ENCODE measurements around the gene PTPRN.

PTPRN gene

DNA sequence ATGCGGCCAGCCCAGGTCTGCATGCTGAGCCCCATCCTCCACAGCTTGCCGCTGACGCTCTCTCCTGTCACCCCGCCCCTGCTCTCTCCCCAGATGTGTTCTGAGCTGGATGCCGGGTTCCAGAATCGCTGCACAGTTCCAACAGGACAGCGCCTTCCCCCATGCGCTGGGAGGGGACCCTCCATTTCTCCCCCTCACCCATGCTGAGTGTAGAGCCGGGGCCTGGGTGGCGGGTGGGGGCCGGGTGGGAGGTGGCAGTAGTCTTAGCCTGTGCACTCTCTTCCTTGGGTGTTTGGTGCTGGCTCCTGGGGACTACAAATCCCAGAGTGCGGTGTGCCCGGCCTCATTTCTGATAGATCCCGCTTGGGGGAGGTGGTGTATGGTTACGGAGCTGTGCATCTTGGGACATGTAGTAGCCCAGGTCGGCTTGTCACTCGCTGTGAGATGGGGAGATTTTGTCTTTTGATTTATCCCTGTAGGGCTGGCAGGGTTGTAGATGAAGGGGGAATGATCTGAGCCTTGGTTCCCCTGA lies 23.2 kb downstream of the PTPRN start:
- H3K9me3 Mint-ChIP-seq (ENCODE audit: low read depth): no peaks in the 10 kb centered on the region
- no peaks in the 10 kb centered on the region for H3K36me3 Mint-ChIP-seq
- no peak overlapping the region for H3K4me3 Mint-ChIP-seq
- H3K4me1 Mint-ChIP-seq (ENCODE audit: low read depth): peaks cover 16% of the 10 kb centered on the region
- H3K27me3 Mint-ChIP-seq: no peaks in the 10 kb centered on the region
- peak overlapping the region; percentile 66 for H3K27ac Mint-ChIP-seq

- H3K9me3 Mint-ChIP-seq (ENCODE audit: low read depth): no peaks in the 10 kb centered on the region
- H3K27me3 Mint-ChIP-seq: no peaks in the 10 kb centered on the region
- peaks cover 22% of the 10 kb centered on the region for H3K4me1 Mint-ChIP-seq (ENCODE audit: low read depth)
- H3K27ac Mint-ChIP-seq: no peak overlapping the region
- H3K4me3 Mint-ChIP-seq: no peak overlapping the region
- H3K36me3 Mint-ChIP-seq: no peaks in the 10 kb centered on the region
Observed at GRCh38 chr2:219285373-219285735, 23.8 kb downstream of the PTPRN start.

GRCh38 chr2:219284501-219285372 lies 24.5 kb downstream of the PTPRN start:
- no peaks in the 10 kb centered on the region for H3K27me3 Mint-ChIP-seq
- H3K4me3 Mint-ChIP-seq: no peak overlapping the region
- H3K36me3 Mint-ChIP-seq: no peaks in the 10 kb centered on the region
- no peak overlapping the region for H3K27ac Mint-ChIP-seq
- no peaks in the 10 kb centered on the region for H3K9me3 Mint-ChIP-seq (ENCODE audit: low read depth)
- peaks cover 28% of the 10 kb centered on the region for H3K4me1 Mint-ChIP-seq (ENCODE audit: low read depth)

DNA sequence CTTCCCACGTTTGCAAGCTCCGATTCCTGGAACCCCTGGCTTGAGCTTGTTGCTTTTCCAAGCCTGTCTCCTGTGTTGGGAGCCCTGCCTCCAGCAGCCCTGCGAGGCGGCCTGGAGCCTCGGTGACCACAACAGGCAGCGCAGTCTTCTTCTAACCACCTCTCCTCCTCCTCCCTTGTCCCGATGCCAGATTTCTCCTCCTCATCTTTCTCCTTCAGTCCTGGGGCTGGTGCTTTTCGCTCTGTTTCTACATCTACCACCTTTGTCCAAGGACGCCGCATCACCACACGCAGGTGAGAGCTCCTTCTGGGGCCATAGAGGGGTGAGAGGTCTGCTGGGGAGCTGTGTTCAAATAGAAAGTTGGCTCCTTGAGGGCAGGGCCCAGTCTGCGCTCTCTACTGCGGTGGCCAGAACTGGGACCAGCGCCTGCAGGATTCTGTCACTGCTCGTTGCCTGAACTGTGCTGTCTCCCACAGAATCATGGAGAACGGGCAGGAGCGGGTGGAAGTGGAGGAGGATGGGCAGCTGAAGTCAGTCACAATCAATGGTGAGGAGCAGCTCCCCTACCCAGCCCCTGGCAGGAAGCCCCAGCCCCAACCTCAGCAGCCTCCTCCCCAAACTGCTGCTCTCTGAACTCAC lies 26.1 kb downstream of the PTPRN start:
- H3K27me3 Mint-ChIP-seq: no peaks in the 10 kb centered on the region
- H3K36me3 Mint-ChIP-seq: no peaks in the 10 kb centered on the region
- peak overlapping the region; percentile 22 for H3K27ac Mint-ChIP-seq
- peaks cover 40% of the 10 kb centered on the region for H3K4me1 Mint-ChIP-seq (ENCODE audit: low read depth)
- no peaks in the 10 kb centered on the region for H3K9me3 Mint-ChIP-seq (ENCODE audit: low read depth)
- H3K4me3 Mint-ChIP-seq: no peak overlapping the region

GRCh38 chr2:219282375-219282774 lies 26.8 kb downstream of the PTPRN start:
- no peaks in the 10 kb centered on the region for H3K27me3 Mint-ChIP-seq
- no peaks in the 10 kb centered on the region for H3K9me3 Mint-ChIP-seq (ENCODE audit: low read depth)
- H3K4me3 Mint-ChIP-seq: no peak overlapping the region
- H3K27ac Mint-ChIP-seq: no peak overlapping the region
- H3K36me3 Mint-ChIP-seq: no peaks in the 10 kb centered on the region
- H3K4me1 Mint-ChIP-seq (ENCODE audit: low read depth): peaks cover 46% of the 10 kb centered on the region

- Mint-ChIP-seq H3K27me3 (no peaks in the 10 kb centered on the region), H3K4me3 (no peak overlapping the region), H3K9me3 (ENCODE audit: low read depth) (no peaks in the 10 kb centered on the region), H3K4me1 (ENCODE audit: low read depth) (peaks cover 47% of the 10 kb centered on the region), H3K36me3 (no peaks in the 10 kb centered on the region), H3K27ac (no peak overlapping the region)
Observed at GRCh38 chr2:219281588-219281987, 27.6 kb downstream of the PTPRN start.

- Mint-ChIP-seq H3K27ac (peak overlapping the region; percentile 50), H3K4me1 (ENCODE audit: low read depth) (peaks cover 46% of the 10 kb centered on the region), H3K4me3 (peak overlapping the region; percentile 94)
Observed at GRCh38 chr2:219280651-219281050, 28.6 kb downstream of the PTPRN start.

GRCh38 chr2:219279916-219280516 lies 29.2 kb downstream of the PTPRN start:
- Mint-ChIP-seq H3K4me1 (ENCODE audit: low read depth) (peaks cover 44% of the 10 kb centered on the region), H3K9me3 (ENCODE audit: low read depth) (no peaks in the 10 kb centered on the region), H3K4me3 (peak overlapping the region; percentile 94), H3K36me3 (no peaks in the 10 kb centered on the region), H3K27me3 (no peaks in the 10 kb centered on the region), H3K27ac (peak overlapping the region; percentile 94)

More at GRCh38 chr2:219280651-219281050, 28.6 kb downstream of the PTPRN start:
- no peaks in the 10 kb centered on the region for H3K9me3 Mint-ChIP-seq (ENCODE audit: low read depth)
- H3K27me3 Mint-ChIP-seq: no peaks in the 10 kb centered on the region
- H3K36me3 Mint-ChIP-seq: no peaks in the 10 kb centered on the region

GRCh38 chr2:219279151-219279915 lies 29.9 kb downstream of the PTPRN start, which contains the start of gene DNAJB2:
Gene DNAJB2, plus strand, starts transcription at chr2:219279366. Its CDS starts 468 bp downstream, at chr2:219279834.
- Mint-ChIP-seq H3K27ac (peak within 1 kb of the TSS; percentile 98), H3K4me3 (peak within 1 kb of the TSS; percentile 94), H3K9me3 (ENCODE audit: low read depth) (no peaks in the 10 kb centered on the region), H3K4me1 (ENCODE audit: low read depth) (peaks cover 44% of the 10 kb centered on the region), H3K27me3 (no peaks in the 10 kb centered on the region), H3K36me3 (no peaks in the 10 kb centered on the region)

GRCh38 chr2:219278655-219279150 lies 30.5 kb downstream of the PTPRN start:
- Mint-ChIP-seq H3K27me3 (no peaks in the 10 kb centered on the region), H3K4me1 (ENCODE audit: low read depth) (peaks cover 43% of the 10 kb centered on the region)

GRCh38 chr2:219277703-219278654 lies 31.2 kb downstream of the PTPRN start:
- no peaks in the 10 kb centered on the region for H3K27me3 Mint-ChIP-seq
- H3K4me1 Mint-ChIP-seq (ENCODE audit: low read depth): peaks cover 41% of the 10 kb centered on the region
- H3K36me3 Mint-ChIP-seq: no peaks in the 10 kb centered on the region
- peak overlapping the region; percentile 87 for H3K4me3 Mint-ChIP-seq
- H3K27ac Mint-ChIP-seq: peak overlapping the region; percentile 98
- no peaks in the 10 kb centered on the region for H3K9me3 Mint-ChIP-seq (ENCODE audit: low read depth)

More at GRCh38 chr2:219278655-219279150, 30.5 kb downstream of the PTPRN start:
- no peaks in the 10 kb centered on the region for H3K36me3 Mint-ChIP-seq
- H3K27ac Mint-ChIP-seq: peak overlapping the region; percentile 98
- H3K9me3 Mint-ChIP-seq (ENCODE audit: low read depth): no peaks in the 10 kb centered on the region
- peak overlapping the region; percentile 87 for H3K4me3 Mint-ChIP-seq

DNA sequence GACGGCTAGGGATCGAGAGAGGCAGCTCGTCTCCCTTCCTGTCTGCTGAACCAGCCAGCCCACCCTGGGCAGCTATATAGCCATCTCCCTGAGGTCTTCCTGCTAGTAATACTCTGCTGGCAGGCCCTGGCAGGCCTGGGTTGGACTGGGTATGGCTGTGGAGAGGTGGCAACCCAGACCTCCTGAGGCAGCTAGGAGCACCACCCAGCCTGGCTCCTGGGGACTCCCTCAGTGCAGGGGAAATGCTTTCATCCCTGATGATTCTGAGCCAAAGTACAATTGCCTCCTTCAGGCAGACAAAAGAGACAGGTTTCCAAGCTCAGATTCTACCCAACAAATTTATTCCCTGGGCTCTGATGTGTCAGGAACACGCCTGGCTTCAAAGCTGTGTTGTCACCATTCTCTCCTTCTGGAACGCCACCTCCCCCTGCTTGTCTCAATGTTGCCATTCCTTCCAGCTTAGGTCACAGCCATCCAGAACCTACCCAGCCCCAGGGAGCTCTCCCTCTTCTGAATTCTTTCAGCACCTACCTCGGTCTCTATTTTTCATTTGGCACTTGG lies 34.8 kb downstream of the PTPRN start:
- no peaks in the 10 kb centered on the region for H3K27me3 Mint-ChIP-seq
- H3K4me3 Mint-ChIP-seq: no peak overlapping the region

GRCh38 chr2:219273937-219274336 lies 35.3 kb downstream of the PTPRN start:
- Mint-ChIP-seq H3K4me1 (ENCODE audit: low read depth) (peaks cover 17% of the 10 kb centered on the region), H3K36me3 (no peaks in the 10 kb centered on the region), H3K27ac (no peak overlapping the region), H3K9me3 (ENCODE audit: low read depth) (no peaks in the 10 kb centered on the region), H3K27me3 (no peaks in the 10 kb centered on the region), H3K4me3 (no peak overlapping the region)

More for the DNA sequence above, 34.8 kb downstream of the PTPRN start:
- Mint-ChIP-seq H3K9me3 (ENCODE audit: low read depth) (no peaks in the 10 kb centered on the region), H3K27ac (no peak overlapping the region), H3K4me1 (ENCODE audit: low read depth) (peaks cover 18% of the 10 kb centered on the region), H3K36me3 (no peaks in the 10 kb centered on the region)
